DND-41 (cell line): ENCODE measurements around the gene GPHN.

Source experiments
- ATAC-seq: fragments of 200-7000 bp; cut with Tn5 transposase; 3 replicates; pipeline ENCODE4 v1.9.1; 2021; ENCODE audit warnings: low read depth; ENCODE audit not compliant: insufficient read depth
- DNase-seq: peaks from one replicate; pipeline ENCODE4 v3.0.0-alpha.2; 2020
- H2AFZ ChIP-seq: 2 replicates; pipeline ENCODE4 v1.6.0; 2012; ENCODE audit warnings: low read depth, low read length
- H3K27ac ChIP-seq: 2 replicates; pipeline ENCODE4 v1.5.1; 2012; ENCODE audit warnings: low read length, inconsistent platforms
- H3K27me3 ChIP-seq: fragments of 200-600 bp; sonication (generic); 2 replicates; pipeline ENCODE4 v1.6.0; 2012; ENCODE audit warnings: low read length, mild to moderate bottlenecking, inconsistent platforms; ENCODE audit not compliant: insufficient read depth, poor library complexity
- H3K36me3 ChIP-seq: 2 replicates; pipeline ENCODE4 v1.5.1; 2012; ENCODE audit warnings: low read length, inconsistent platforms; ENCODE audit not compliant: insufficient read depth
- H3K4me1 ChIP-seq: 2 replicates; pipeline ENCODE4 v1.5.1; 2012; ENCODE audit warnings: mild to moderate bottlenecking, low read length; ENCODE audit not compliant: insufficient read depth
- H3K4me2 ChIP-seq: 2 replicates; pipeline ENCODE4 v1.6.0; 2012; ENCODE audit warnings: mild to moderate bottlenecking, moderate library complexity, low read length, inconsistent platforms; ENCODE audit not compliant: insufficient read depth
- H3K4me3 ChIP-seq, 2 experiments: fragments of 200-600 bp in 1 of 2; shearing (Covaris generic) in 1 of 2; 2 replicates each; pipeline ENCODE4 v1.5.1; 2012 to 2016; ENCODE audit warnings: inconsistent platforms in 2 of 2, low read length in 2 of 2, mild to moderate bottlenecking in 2 of 2, low read depth in 1 of 2, moderate library complexity in 1 of 2
- H3K79me2 ChIP-seq: 2 replicates; pipeline ENCODE4 v1.6.0; 2012; ENCODE audit warnings: low read length, inconsistent platforms; ENCODE audit not compliant: insufficient read depth
- H3K9ac ChIP-seq: 2 replicates; pipeline ENCODE4 v1.6.0; 2012; ENCODE audit warnings: low read depth, mild to moderate bottlenecking, inconsistent platforms, low read length, moderate library complexity
- H3K9me3 ChIP-seq: 2 replicates; pipeline ENCODE4 v1.5.1; 2012; ENCODE audit warnings: low read length, moderate library complexity, mild to moderate bottlenecking, inconsistent platforms; ENCODE audit not compliant: insufficient read depth, severe bottlenecking
- H4K20me1 ChIP-seq: 2 replicates; pipeline ENCODE4 v1.6.0; 2012; ENCODE audit warnings: low read length; ENCODE audit not compliant: insufficient read depth
- CTCF ChIP-seq: IDR thresholded peaks from 2 replicates; pipeline ENCODE4 v1.5.1; 2012; ENCODE audit warnings: borderline replicate concordance, low read length, moderate library complexity, mild to moderate bottlenecking; ENCODE audit not compliant: poor library complexity, severe bottlenecking; ENCODE audit errors: extremely low read depth
- EZH2 ChIP-seq: IDR thresholded peaks from 3 replicates; pipeline ENCODE4 v1.6.1; 2012; ENCODE audit warnings: borderline replicate concordance, low read depth, mild to moderate bottlenecking, moderate library complexity, low read length, inconsistent platforms; ENCODE audit not compliant: severe bottlenecking

GPHN gene

GRCh38 chr14:66508846-66509621, 1.1 kb downstream of the GPHN start:
- peak overlapping the region; percentile 98 for H2AFZ ChIP-seq
- H3K9ac ChIP-seq, result peak overlapping the region; percentile 70
- peaks cover 58% of the 10 kb centered on the region for H3K79me2 ChIP-seq
- H3K4me3 ChIP-seq, result peak overlapping the region; percentile 76 to 94
- peak; percentile 53 for TF ChIP-seq EZH2
- no peak for TF ChIP-seq CTCF
- peaks cover 57% of the 10 kb centered on the region for H3K4me1 ChIP-seq
- no peaks in the 10 kb centered on the region; the same call in 1 of the 2 replicates for H3K36me3 ChIP-seq
- peaks cover 17% of the 10 kb centered on the region for H3K27me3 ChIP-seq
- peaks cover 37% of the 10 kb centered on the region for H4K20me1 ChIP-seq
- H3K4me2 ChIP-seq, result peak overlapping the region; percentile 92
- DNase-seq (peak; percentile 54), ATAC-seq (peak; percentile 21)
- no peaks in the 10 kb centered on the region for H3K9me3 ChIP-seq
- H3K27ac ChIP-seq, result peak overlapping the region; percentile 12; the same call in 1 of the 2 replicates

GRCh38 chr14:66509874-66510273, 1.9 kb downstream of the GPHN start:
- Histone ChIP-seq H3K36me3 (no peaks in the 10 kb centered on the region; the same call in 1 of the 2 replicates), H4K20me1 (peaks cover 40% of the 10 kb centered on the region), H3K27ac (no peak overlapping the region), H2AFZ (no peak overlapping the region), H3K9ac (no peak overlapping the region), H3K4me1 (peaks cover 57% of the 10 kb centered on the region), H3K4me3 (peak overlapping the region in 1 of 2 experiments; percentile 94; a peak in 1 of 4 replicates), H3K79me2 (peaks cover 66% of the 10 kb centered on the region), H3K9me3 (no peaks in the 10 kb centered on the region), H3K27me3 (peaks cover 17% of the 10 kb centered on the region), H3K4me2 (peak overlapping the region; percentile 92)
- no peak for DNase-seq
- no peak for TF ChIP-seq EZH2
- no peak for TF ChIP-seq CTCF
- ATAC-seq, result no peak

DNA sequence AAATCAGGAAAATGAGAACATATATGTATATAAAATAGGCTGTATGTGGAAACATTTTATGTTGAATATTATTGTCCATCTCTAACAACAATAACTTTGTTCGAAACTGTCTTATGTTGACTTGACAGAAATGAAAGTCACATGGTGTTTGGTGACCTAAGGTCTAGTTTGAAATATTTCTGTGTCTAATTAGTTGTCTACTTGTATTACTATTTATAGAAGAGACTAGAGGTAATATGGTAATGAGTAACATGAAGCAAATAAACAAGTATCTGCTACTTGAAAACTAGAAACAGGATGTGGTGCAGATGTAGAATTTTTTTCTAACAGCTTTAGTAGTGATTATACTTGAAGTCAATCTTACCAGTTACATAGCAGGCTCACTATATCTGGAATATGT, 3.9 kb downstream of the GPHN start:
- Histone ChIP-seq H3K9ac (no peak overlapping the region), H3K27me3 (peaks cover 17% of the 10 kb centered on the region), H3K36me3 (no peaks in the 10 kb centered on the region; the same call in 1 of the 2 replicates), H3K4me3 (no peak overlapping the region), H2AFZ (no peak overlapping the region), H3K9me3 (no peaks in the 10 kb centered on the region), H3K27ac (no peak overlapping the region), H3K4me2 (peak overlapping the region; percentile 19; the same call in 1 of the 2 replicates), H3K79me2 (peaks cover 84% of the 10 kb centered on the region), H4K20me1 (peaks cover 44% of the 10 kb centered on the region), H3K4me1 (peaks cover 45% of the 10 kb centered on the region)
- no peak for TF ChIP-seq EZH2
- no peak for TF ChIP-seq CTCF
- DNase-seq (no peak), ATAC-seq (no peak)
